Right lobe of liver (tissue), 6 donors: ENCODE results near the gene FCMR. TPM values are rescaled to one million over a fixed set of nuclear protein-coding genes. Genes with fewer than 3 reads are reported as not detected.

Source experiments
- ATAC-seq, 4 donors: fragments of 200-7000 bp; cut with Tn5 transposase; one replicate each; pipeline ENCODE4 v1.9.1; 2020; ENCODE audit warnings: mild to moderate bottlenecking in 4 of 4, moderate library complexity in 4 of 4
- DNase-seq, 3 donors: peaks; one replicate each; pipeline ENCODE4 v3.0.0-alpha.2; 2020
- H3K27ac ChIP-seq, 3 donors: fragments of 200-600 bp; one replicate each; pipeline ENCODE4 v1.8.0; 2022
- H3K27me3 ChIP-seq, 2 donors: fragments of 200-600 bp; one replicate each; pipeline ENCODE4 v1.8.0; 2022
- H3K36me3 ChIP-seq, 4 donors: fragments of 200-600 bp; sonication (generic) in 1 of 4; one replicate each; pipeline versions ENCODE4 v1.5.1 to v1.8.0; 2017 to 2022; ENCODE audit warnings: control low read depth in 1 of 4
- H3K4me1 ChIP-seq, 4 donors: fragments of 200-600 bp; sonication (generic) in 1 of 4; one replicate each; pipeline versions ENCODE4 v1.5.1 to v1.8.0; 2017 to 2022; ENCODE audit warnings: control low read depth in 1 of 4
- H3K4me3 ChIP-seq, 3 donors: fragments of 200-600 bp; one replicate each; pipeline ENCODE4 v1.8.0; 2022
- H3K9me3 ChIP-seq, 4 donors: fragments of 200-600 bp; sonication (generic) in 1 of 4; one replicate each; pipeline versions ENCODE4 v1.5.1 to v1.8.0; 2017 to 2022; ENCODE audit warnings: control low read depth in 1 of 4
- POLR2A ChIP-seq: fragments of 450-650 bp; IDR thresholded peaks from one replicate; pipeline ENCODE4 v1.6.1; 2017; ENCODE audit warnings: antibody characterized with exemption, mild to moderate bottlenecking
- WGBS: methylation state at CpG from one replicate; pipeline ENCODE4 v1.1.6; 2018; ENCODE audit warnings: low coverage, low lambda C conversion rate; ENCODE audit not compliant: insufficient coverage; ENCODE audit errors: missing lambda C conversion rate; 5-methylcytosine and 5-hydroxymethylcytosine counted together
- intact Hi-C, 2 donors: fragments of 100-400 bp; cut with DNase I; formaldehyde crosslinking; loops; one replicate each; pipeline versions ENCODE4 v1.11.2 to v1.14.1; 2022
- total RNA-seq, 6 experiments: library from RNA; depleted of rRNA in 2 of 6; stranded (reverse); fragments of >200 nt in 2 of 6; fragmentation: NEBNext Ultra II Directional in 3 of 6; extraction: Animal tissue kit (Norgen Biotek cat#: 25700) in 3 of 6; gene quantifications; one replicate each; pipeline versions ENCODE4 v1.1.0 to v1.2.4, GENCODE V29; 2016 to 2023
- TF ChIP-seq, protein P1 (sequence below), 4 donors: fragments of 200-600 bp in 3 of 4; fragments of 450-650 bp in 1 of 4; IDR thresholded peaks; one replicate each; pipeline versions ENCODE4 v1.5.1 to v1.8.0; 2016 to 2022; ENCODE audit warnings: antibody characterized with exemption in 4 of 4, mild to moderate bottlenecking in 2 of 4
- donor health status: DM: no; HTN: yes; CAD: no.
- donor health status: DM: no; HTN: no; CAD: no.
- donor health status: DM: no; HTN: no; CAD: no.
- donor health status: DM: no; HTN: yes; CAD: no.
- donor health status: DM: no; HTN: yes; CAD: no.

Gene FCMR
- total RNA-seq, 6 experiments from 2014 or later = 0.80 to 3.2 (median 1.4) TPM

- ATAC-seq = no peak
- WGBS = 95% methylated on average over 10 of the region's 10 CpGs
- Histone ChIP-seq H3K9me3 (no peaks in the 10 kb centered on the region), H3K4me1 (peaks cover 0 to 10% (median 0%) of the 10 kb centered on the region in 4 donors), H3K27me3 (no peaks in the 10 kb centered on the region), H3K36me3 (no peaks in the 10 kb centered on the region), H3K27ac (no peak overlapping the region), H3K4me3 (no peak overlapping the region)
- no peak for TF ChIP-seq POLR2A
- TF ChIP-seq, protein P1, sequence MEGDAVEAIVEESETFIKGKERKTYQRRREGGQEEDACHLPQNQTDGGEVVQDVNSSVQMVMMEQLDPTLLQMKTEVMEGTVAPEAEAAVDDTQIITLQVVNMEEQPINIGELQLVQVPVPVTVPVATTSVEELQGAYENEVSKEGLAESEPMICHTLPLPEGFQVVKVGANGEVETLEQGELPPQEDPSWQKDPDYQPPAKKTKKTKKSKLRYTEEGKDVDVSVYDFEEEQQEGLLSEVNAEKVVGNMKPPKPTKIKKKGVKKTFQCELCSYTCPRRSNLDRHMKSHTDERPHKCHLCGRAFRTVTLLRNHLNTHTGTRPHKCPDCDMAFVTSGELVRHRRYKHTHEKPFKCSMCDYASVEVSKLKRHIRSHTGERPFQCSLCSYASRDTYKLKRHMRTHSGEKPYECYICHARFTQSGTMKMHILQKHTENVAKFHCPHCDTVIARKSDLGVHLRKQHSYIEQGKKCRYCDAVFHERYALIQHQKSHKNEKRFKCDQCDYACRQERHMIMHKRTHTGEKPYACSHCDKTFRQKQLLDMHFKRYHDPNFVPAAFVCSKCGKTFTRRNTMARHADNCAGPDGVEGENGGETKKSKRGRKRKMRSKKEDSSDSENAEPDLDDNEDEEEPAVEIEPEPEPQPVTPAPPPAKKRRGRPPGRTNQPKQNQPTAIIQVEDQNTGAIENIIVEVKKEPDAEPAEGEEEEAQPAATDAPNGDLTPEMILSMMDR (IDR thresholded peaks at IDR 0.05) = no peak
- DNase-seq = no peak
- intact Hi-C loops = no loop called here
Observed at GRCh38 chr1:206908038-206908437, 13.7 kb downstream of the FCMR start.

- WGBS = 63% methylated on average over 12 of the region's 23 CpGs
- DNase-seq (peak; percentile 66 to 72 (median 70)), ATAC-seq (peak; percentile 44 to 62 (median 54))
- TF ChIP-seq, protein P1 (IDR thresholded peaks at IDR 0.05) = peak; percentile 18 to 39 (median 25)
- TF ChIP-seq POLR2A = no peak
- no peaks in the 10 kb centered on the region for H3K9me3 ChIP-seq
- no peak overlapping the region for H3K27ac ChIP-seq
- H3K4me3 ChIP-seq = no peak overlapping the region
- intact Hi-C loops = no loop called here
- no peaks in the 10 kb centered on the region for H3K27me3 ChIP-seq
- H3K36me3 ChIP-seq = no peaks in the 10 kb centered on the region
- H3K4me1 ChIP-seq = peaks cover 0 to 10% (median 0%) of the 10 kb centered on the region in 4 donors
Observed at GRCh38 chr1:206907304-206907991, 14.3 kb downstream of the FCMR start.

DNA sequence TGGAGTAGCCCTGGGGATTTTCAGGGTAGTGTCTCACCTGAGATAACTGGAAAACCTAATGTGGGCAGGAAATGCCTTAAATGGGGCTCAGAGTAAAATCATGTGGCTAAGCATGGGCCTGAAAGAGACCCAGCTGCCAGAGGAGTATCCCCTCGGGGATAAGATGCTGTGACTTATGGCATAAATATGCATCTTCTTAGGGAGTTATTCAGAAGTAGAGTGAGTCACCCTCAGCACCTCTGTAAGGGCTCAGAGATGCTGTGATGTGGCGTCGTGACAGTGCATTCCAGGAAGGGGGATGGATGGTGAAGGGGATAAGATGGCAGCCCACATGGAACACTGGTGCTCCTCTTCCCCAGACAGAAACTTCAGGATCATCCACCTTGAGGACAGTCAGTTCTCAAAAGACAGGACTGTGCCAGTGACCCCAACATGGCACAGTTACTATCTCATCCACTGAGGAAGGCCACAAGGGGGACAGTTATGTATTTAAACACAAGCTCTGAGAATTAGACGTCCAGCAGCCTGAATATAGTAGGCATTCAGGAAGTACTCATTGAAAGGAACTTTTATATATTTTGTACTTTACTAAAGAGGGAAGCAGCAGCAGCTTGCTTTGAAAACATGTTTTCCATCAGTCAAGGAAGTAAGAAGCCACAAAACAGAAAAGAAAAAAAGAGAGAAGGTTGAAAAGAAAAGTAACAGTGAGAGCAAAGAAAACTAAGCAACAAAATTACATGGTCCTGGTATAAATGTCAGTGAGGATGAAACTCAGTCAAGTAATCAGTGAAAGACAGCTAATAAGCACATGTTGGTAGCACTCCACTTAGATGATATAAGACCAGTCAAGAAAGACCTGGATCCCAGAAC is 16.2 kb downstream of the FCMR start:
- no peaks in the 10 kb centered on the region for H3K27me3 ChIP-seq
- no peak overlapping the region for H3K27ac ChIP-seq
- 67% methylated on average over 3 of the region's 4 CpGs for WGBS
- ATAC-seq (no peak), DNase-seq (no peak)
- no peaks in the 10 kb centered on the region for H3K36me3 ChIP-seq
- H3K9me3 ChIP-seq = no peaks in the 10 kb centered on the region
- TF ChIP-seq POLR2A = no peak
- TF ChIP-seq, protein P1 (IDR thresholded peaks at IDR 0.05) = no peak
- no peak overlapping the region for H3K4me3 ChIP-seq
- H3K4me1 ChIP-seq = peaks cover 0 to 10% (median 0%) of the 10 kb centered on the region in 4 donors
- intact Hi-C loops = no loop called here

- peak in 1 of 3 donors; percentile 23 for DNase-seq
- Histone ChIP-seq H3K27ac (no peak overlapping the region), H3K27me3 (no peaks in the 10 kb centered on the region), H3K36me3 (no peaks in the 10 kb centered on the region), H3K9me3 (no peaks in the 10 kb centered on the region), H3K4me1 (peaks cover 0 to 7% (median 0%) of the 10 kb centered on the region in 4 donors), H3K4me3 (no peak overlapping the region)
- intact Hi-C loops = no loop called here
- no peak for ATAC-seq
- TF ChIP-seq POLR2A = no peak
- TF ChIP-seq, protein P1 (IDR thresholded peaks at IDR 0.05) = no peak
- WGBS = 67% methylated on average over 9 of the region's 10 CpGs
Observed at GRCh38 chr1:206904423-206905142, 17.2 kb downstream of the FCMR start.
